ENCODE results near the gene ZNF341. TPM values are rescaled to one million over a fixed set of nuclear protein-coding genes. Genes with fewer than 3 reads are reported as not detected.

The ZNF341 gene
- total and polyA plus RNA-seq, 7 donors = 1.2 to 7.9 (median 2.5) TPM

DNA sequence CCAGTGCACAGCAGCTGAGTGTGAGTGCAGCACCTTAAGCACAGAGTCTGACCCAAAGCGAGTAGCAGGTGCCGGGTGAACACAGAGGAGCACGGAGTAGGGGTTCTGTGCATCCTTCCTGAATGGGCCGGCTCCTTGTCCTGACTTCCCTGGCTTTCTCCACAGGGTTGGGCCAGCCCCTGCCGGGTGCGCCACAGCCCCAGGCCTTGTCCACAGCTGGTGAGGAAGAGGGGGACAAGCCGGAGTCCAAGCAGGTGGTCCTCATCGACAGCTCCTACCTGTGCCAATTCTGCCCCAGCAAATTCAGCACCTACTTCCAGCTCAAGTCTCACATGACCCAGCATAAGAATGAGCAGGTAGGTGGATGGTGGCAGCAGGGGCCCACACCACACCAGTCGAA lies 34.9 kb downstream of the ZNF341 start:
- H3K4me3 ChIP-seq = no peak overlapping the region
- no peaks in the 10 kb centered on the region for H3K27me3 ChIP-seq
- TF ChIP-seq, protein P1, sequence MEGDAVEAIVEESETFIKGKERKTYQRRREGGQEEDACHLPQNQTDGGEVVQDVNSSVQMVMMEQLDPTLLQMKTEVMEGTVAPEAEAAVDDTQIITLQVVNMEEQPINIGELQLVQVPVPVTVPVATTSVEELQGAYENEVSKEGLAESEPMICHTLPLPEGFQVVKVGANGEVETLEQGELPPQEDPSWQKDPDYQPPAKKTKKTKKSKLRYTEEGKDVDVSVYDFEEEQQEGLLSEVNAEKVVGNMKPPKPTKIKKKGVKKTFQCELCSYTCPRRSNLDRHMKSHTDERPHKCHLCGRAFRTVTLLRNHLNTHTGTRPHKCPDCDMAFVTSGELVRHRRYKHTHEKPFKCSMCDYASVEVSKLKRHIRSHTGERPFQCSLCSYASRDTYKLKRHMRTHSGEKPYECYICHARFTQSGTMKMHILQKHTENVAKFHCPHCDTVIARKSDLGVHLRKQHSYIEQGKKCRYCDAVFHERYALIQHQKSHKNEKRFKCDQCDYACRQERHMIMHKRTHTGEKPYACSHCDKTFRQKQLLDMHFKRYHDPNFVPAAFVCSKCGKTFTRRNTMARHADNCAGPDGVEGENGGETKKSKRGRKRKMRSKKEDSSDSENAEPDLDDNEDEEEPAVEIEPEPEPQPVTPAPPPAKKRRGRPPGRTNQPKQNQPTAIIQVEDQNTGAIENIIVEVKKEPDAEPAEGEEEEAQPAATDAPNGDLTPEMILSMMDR (IDR thresholded peaks at IDR 0.05) = no peak
- no peak for TF ChIP-seq EP300 (IDR thresholded peaks at IDR 0.05)
- TF ChIP-seq POLR2AphosphoS5 (IDR thresholded peaks at IDR 0.05) = no peak
- no peak for TF ChIP-seq POLR2A (IDR thresholded peaks at IDR 0.05)
- WGBS, 2 donors = 96 to 98% methylated on average over 9 of the region's 9 CpGs
- no peaks in the 10 kb centered on the region for H3K9me3 ChIP-seq
- no peaks in the 10 kb centered on the region for H3K4me1 ChIP-seq
- peaks cover 0 to 27% (median 2%) of the 10 kb centered on the region in 4 donors for H3K36me3 ChIP-seq
- DNase-seq = no peak
- no peak overlapping the region for H3K27ac ChIP-seq
- intact Hi-C loops (cut with DNase I) = no loop called here

DNA sequence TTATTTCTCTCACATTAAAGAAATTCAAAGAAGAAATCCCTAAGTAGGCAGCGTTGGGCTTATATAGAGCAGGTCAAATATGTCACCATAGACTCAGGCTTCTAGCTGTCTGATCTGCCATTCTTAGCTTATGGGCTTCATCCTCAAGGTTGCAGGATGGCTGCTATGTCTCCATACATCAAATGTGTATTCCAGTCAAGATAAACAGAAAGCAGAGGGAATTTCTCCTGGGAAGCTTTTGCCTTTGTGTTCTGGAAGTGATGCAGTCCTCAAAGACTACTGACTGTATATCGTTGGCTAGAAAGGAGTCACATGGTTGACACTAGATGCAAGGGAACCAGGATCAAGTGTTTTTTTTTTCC lies 36.0 kb downstream of the ZNF341 start:
- intact Hi-C loops (cut with DNase I) = no loop called here
- Histone ChIP-seq H3K9me3 (no peaks in the 10 kb centered on the region), H3K4me1 (no peaks in the 10 kb centered on the region), H3K4me3 (no peak overlapping the region), H3K36me3 (peaks cover 0 to 21% (median 2%) of the 10 kb centered on the region in 4 donors), H3K27me3 (no peaks in the 10 kb centered on the region), H3K27ac (no peak overlapping the region)
- DNase-seq = no peak
- no peak for TF ChIP-seq POLR2A (IDR thresholded peaks at IDR 0.05)
- TF ChIP-seq, protein P1 (IDR thresholded peaks at IDR 0.05) = no peak
- 96 to 97% methylated on average over 2 of the region's 2 CpGs for whole genome bisulfite sequencing, 2 donors

DNA sequence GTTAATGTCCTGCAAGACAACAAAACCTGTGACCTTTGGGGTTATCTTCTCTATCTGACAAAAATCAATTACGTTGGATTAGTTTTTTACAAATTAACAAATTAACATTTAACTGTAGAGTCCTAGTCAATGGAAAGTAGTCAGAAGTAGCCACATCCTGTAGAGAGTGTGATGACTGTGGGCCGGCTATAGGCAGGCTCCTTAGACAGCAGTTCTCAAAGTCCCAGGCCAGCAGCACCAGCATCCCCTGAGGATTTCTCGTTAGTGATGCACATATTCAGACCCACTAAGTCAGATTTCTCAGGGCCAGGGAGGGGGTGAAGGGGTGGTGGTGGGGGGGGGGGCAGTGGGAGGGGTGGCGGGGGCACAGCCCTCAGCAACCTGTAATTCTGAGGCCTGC lies 37.2 kb downstream of the ZNF341 start:
- no peak overlapping the region for H3K27ac ChIP-seq
- WGBS, 2 donors = 88 to 92% methylated on average over 4 of the region's 4 CpGs
- peaks cover 0 to 21% (median 2%) of the 10 kb centered on the region in 4 donors for H3K36me3 ChIP-seq
- no peaks in the 10 kb centered on the region for H3K4me1 ChIP-seq
- H3K27me3 ChIP-seq = no peaks in the 10 kb centered on the region
- no peaks in the 10 kb centered on the region for H3K9me3 ChIP-seq
- intact Hi-C loops (cut with DNase I) = no loop called here
- DNase-seq = no peak
- no peak overlapping the region for H3K4me3 ChIP-seq
- TF ChIP-seq, protein P1 (IDR thresholded peaks at IDR 0.05) = no peak
- no peak for TF ChIP-seq POLR2AphosphoS5 (IDR thresholded peaks at IDR 0.05)
- TF ChIP-seq EP300 (IDR thresholded peaks at IDR 0.05) = no peak
- no peak for TF ChIP-seq POLR2A (IDR thresholded peaks at IDR 0.05)

DNA sequence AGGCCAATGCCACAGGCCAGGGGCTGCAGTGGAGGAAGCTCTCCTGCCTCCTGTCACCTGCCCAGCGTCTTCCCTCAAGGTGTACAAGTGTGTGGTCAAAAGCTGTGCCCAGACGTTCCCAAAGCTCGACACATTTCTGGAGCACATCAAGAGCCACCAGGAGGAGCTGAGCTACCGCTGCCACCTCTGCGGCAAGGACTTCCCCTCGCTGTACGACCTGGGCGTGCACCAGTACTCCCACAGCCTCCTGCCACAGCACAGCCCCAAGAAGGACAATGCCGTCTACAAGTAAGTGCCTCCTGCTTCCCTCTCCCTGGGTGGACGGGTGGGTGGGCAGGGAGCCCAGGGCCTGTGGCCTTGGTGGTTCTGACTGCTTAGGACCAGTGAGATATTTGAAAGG lies 38.2 kb downstream of the ZNF341 start:
- Histone ChIP-seq H3K36me3 (peaks cover 0 to 21% (median 2%) of the 10 kb centered on the region in 4 donors), H3K4me3 (no peak overlapping the region), H3K9me3 (no peaks in the 10 kb centered on the region), H3K27me3 (no peaks in the 10 kb centered on the region), H3K27ac (no peak overlapping the region), H3K4me1 (no peaks in the 10 kb centered on the region)
- DNase-seq = no peak
- 52 to 84% methylated on average over 10 of the region's 10 CpGs for WGBS, 2 donors
- intact Hi-C loops (cut with DNase I) = no loop called here
- TF ChIP-seq, protein P1 (IDR thresholded peaks at IDR 0.05) = no peak
- no peak for TF ChIP-seq EP300 (IDR thresholded peaks at IDR 0.05)

DNA sequence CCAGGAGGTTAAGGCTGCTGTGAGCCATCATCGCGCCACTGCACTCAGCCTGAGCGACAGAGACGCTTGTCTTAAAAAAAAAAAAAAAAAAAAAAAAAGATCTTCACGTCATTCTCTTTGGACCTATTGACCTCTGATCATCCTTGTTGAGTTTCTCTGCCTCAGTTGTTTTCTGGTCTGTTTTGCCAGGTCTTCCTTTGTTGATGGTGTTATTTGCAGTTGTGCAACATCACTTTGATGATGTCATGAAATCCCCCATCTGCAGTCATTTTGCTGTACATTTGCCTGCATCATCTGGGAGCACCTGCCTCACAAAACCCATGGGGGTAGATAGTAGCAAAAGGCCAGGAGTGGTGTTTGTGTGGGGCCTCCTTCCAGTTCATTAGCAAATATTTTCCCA lies 40.1 kb downstream of the ZNF341 start:
- no peak for TF ChIP-seq POLR2AphosphoS5 (IDR thresholded peaks at IDR 0.05)
- TF ChIP-seq, protein P1 (IDR thresholded peaks at IDR 0.05) = no peak
- no peak for TF ChIP-seq POLR2A (IDR thresholded peaks at IDR 0.05)
- 92 to 95% methylated on average over 5 of the region's 5 CpGs for WGBS, 2 donors
- DNase-seq = no peak

More for the DNA sequence above, 40.1 kb downstream of the ZNF341 start:
- intact Hi-C loops (cut with DNase I) = no loop called here
- H3K27ac ChIP-seq = no peak overlapping the region
- H3K4me1 ChIP-seq = no peaks in the 10 kb centered on the region
- no peaks in the 10 kb centered on the region for H3K27me3 ChIP-seq
- peaks cover 0 to 19% (median 2%) of the 10 kb centered on the region in 4 donors for H3K36me3 ChIP-seq
- no peak overlapping the region for H3K4me3 ChIP-seq
- H3K9me3 ChIP-seq = no peaks in the 10 kb centered on the region

Measured in sigmoid colon (tissue), 7 donors.